HFF-Myc (cell line): ENCODE results near the gene ANKRD34B.

ENCODE experiments used
- DNase-seq: peaks from one replicate; pipeline ENCODE4 v3.0.0-alpha.2; 2011; ENCODE audit warnings: low read depth; ENCODE audit errors: extremely low read depth
- H3K4me3 ChIP-seq: replicated peaks from 2 replicates; pipeline ENCODE4 v1.5.1; 2011; ENCODE audit warnings: low read depth, mild to moderate bottlenecking, control low read depth, low read length
- CTCF ChIP-seq: IDR thresholded peaks from 2 replicates; pipeline ENCODE4 v1.5.1; 2012; ENCODE audit warnings: mild to moderate bottlenecking, low read depth, low read length, control low read depth; ENCODE audit errors: missing control alignments

Gene ANKRD34B

GRCh38 chr5:80507663-80508062, 62.4 kb downstream of the ANKRD34B start:
- no peak for DNase-seq
- no peak for TF ChIP-seq CTCF
- H3K4me3 ChIP-seq: no peak overlapping the region
